Measurements from ENCODE around the gene EGLN1.

EGLN1 gene

DNA sequence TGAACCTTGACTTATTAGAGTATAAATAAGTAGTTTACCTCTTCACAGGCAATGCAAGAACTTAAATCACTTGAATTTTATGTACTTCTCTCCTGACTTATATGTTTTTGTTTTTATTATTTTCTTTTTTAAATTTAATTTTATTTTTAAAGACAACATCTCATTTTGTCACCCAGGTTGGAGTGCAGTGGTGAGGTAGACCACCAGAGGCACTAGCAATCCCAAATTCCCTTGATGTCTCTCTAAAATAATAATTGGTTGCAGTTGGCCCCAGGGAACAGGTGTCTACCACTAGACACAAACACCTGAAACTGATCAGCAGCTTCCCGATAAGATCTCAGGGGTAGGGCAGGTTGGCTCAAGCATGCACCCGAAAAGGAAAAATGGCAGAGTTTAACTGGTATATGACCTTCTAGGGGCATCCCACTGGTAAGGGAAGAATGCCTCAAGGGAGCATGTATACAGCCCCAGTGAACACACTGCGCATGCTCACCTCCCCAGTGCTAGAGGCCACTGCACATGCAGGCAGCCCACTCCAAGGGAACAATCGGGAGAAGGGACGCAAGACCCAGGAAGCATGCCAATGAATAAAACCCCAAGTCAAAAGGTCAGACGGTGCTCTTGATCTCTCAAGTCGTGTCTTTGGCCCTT is 99.1 kb downstream of the EGLN1 start:
- DNase-seq, result no peak

- DNase-seq, result no peak
These were observed 103.0 kb downstream of the EGLN1 start for GRCh38 chr1:231319080-231319479.

DNA sequence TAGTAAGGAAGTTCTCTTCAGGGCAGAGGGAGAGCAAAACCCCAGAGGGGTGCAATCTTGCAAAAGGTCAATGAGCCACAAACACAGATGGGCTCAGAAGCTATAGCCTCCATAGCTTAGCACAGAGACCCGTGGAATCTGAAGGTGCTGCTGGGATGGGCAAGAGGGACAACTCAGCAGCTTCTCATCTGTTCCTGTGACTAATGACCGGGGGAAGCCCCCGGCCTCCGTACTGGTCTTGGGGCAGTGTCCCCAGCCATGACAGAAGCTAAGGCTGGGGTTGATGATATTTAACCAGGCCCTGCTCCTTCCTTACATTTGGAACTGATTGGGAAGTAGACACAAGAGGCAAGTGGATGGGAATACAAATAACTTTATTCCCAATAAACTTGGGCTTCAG is 103.5 kb downstream of the EGLN1 start:
- no peak for DNase-seq

DNA sequence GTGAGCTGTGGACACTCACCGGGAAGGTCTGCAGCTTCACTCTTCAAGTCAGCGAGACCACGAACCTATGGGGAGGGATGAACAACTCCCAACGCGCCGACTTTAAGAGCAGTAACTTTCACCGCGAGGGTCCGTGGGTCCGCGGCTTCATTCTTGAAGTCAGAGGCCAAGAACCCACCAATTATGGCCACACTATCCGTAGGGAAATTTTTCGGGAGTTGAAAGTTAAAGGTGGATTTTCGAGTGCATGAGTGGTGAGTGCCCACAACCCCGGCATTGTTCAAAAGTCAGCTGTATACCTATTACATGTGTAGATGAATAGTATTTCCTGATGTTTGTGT is 104.1 kb downstream of the EGLN1 start:
- no peak for DNase-seq

DNA sequence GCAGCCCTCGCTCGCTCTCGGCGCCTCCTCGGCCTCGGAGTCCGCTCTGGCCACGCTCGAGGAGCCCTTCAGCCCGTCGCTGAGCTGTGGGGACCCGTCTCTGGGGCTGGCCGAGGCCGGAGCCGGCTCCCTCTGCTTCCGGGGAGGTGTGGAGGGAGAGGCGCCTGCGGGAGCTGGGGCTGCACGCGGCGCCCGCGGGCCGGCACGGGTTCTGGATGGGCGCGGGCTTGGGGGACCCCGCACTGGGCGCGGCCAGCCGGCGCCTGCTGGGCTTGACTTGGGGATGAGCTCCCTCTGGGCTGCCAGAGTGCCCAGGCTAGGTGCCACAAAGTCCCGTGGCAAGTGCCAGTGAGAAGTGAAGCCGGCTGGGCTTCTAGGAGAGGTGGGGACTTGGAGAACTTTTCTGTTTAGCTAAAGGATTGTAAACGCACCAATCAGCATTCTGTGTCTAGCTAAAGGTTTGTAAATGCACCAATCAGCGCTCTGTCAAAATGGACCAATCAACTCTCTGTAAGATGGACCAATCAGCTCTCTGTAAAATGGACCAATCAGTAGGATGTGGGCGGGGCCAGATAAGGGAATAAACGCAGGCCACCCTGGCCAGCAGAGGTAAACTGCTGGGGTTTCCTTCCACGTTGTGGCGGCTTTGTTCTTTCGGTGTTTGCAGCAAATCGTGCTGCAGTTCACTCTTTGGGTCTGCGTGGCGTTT is 104.6 kb downstream of the EGLN1 start:
- DNase-seq, result no peak

- peak; percentile 14 to 55 for DNase-seq
These were observed 106.2 kb downstream of the EGLN1 start for GRCh38 chr1:231315887-231316286.

All from inflammatory macrophage treated with lipopolysaccharide for 1 hour (primary cell).